GM12878 (cell line): ENCODE results near the gene DOCK1. TPM values are rescaled to one million over a fixed set of nuclear protein-coding genes. Genes with fewer than 3 reads are reported as not detected.

Source experiments
- ATAC-seq: fragments of 200-7000 bp; cut with Tn5 transposase; 3 replicates; pipeline ENCODE4 v1.9.1; 2020; ENCODE audit warnings: mild to moderate bottlenecking, moderate library complexity
- BruUV-seq: library from RNA; stranded (reverse); fragments of 400-500 nt; replicated peaks from 2 replicates; lab custom pipeline; 2021; lab: Mats Ljungman, UMichigan
- CTCF ChIA-PET: fragments of 300-600 bp; sonication (Branson Sonifier 250); formaldehyde crosslinking; extraction: SDS; loops from one replicate; lab custom pipeline; 2021; ENCODE audit warnings: inconsistent platforms; lab: Yijun Ruan, JAX
- POLR2A ChIA-PET: fragments of 350-600 bp; formaldehyde crosslinking; extraction: SDS; loops from one replicate; lab custom pipeline; 2021; ENCODE audit warnings: inconsistent platforms; lab: Charles Lee
- RAD21 ChIA-PET: fragments of 300-600 bp; sonication (Branson Sonifier 250); formaldehyde crosslinking; loops from one replicate; lab custom pipeline; 2023; ENCODE audit warnings: antibody characterized with exemption; ENCODE audit not compliant: unreplicated experiment; lab: Charles Lee
- SMC1A ChIA-PET: fragments of 300-600 bp; sonication (Branson Sonifier 250); formaldehyde crosslinking; loops from one replicate; lab custom pipeline; 2023; ENCODE audit not compliant: unreplicated experiment, uncharacterized antibody; lab: Charles Lee
- DNase-seq: peaks from one replicate; pipeline ENCODE4 v3.0.0-alpha.2; 2011; ENCODE audit warnings: low read depth, low spot score
- FAIRE-seq: peaks from 3 replicates; lab custom pipeline; 2011; peaks lifted over from hg19 to GRCh38; lab: Jason Lieb, UNC
- H2AFZ ChIP-seq: 2 replicates; pipeline ENCODE4 v1.6.0; 2011; ENCODE audit warnings: low read depth, low read length, control low read depth; ENCODE audit not compliant: control insufficient read depth
- H3K27ac ChIP-seq: 2 replicates; pipeline ENCODE4 v1.5.1; 2011; ENCODE audit warnings: control low read depth; ENCODE audit not compliant: control insufficient read depth, insufficient read depth
- H3K27me3 ChIP-seq, 2 experiments: replicated peaks in 1 of 2; 2 replicates each; pipeline versions ENCODE4 v1.6.0 to v1.6.1; 2011; ENCODE audit warnings: low read length in 1 of 2; ENCODE audit not compliant: control insufficient read depth in 2 of 2, insufficient read depth in 2 of 2
- H3K36me3 ChIP-seq, 2 experiments: 2 replicates each; pipeline ENCODE4 v1.5.1; 2011; ENCODE audit warnings: low read length in 1 of 2; ENCODE audit not compliant: control insufficient read depth in 2 of 2, insufficient read depth in 2 of 2
- H3K4me1 ChIP-seq: 2 replicates; pipeline ENCODE4 v1.6.1; 2011; ENCODE audit warnings: mild to moderate bottlenecking, low read length, moderate library complexity, mixed read lengths; ENCODE audit not compliant: control insufficient read depth, insufficient read depth
- H3K4me2 ChIP-seq: 2 replicates; pipeline ENCODE4 v1.6.0; 2011; ENCODE audit warnings: control low read depth; ENCODE audit not compliant: control insufficient read depth, insufficient read depth
- H3K4me3 ChIP-seq: fragments of 200-600 bp; sonication (generic); 2 replicates; pipeline ENCODE4 v1.5.1; 2016
- H3K79me2 ChIP-seq: 2 replicates; pipeline ENCODE4 v1.6.0; 2011; ENCODE audit warnings: low read length; ENCODE audit not compliant: control insufficient read depth, insufficient read depth
- H3K9ac ChIP-seq: 2 replicates; pipeline ENCODE4 v1.8.0; 2011; ENCODE audit warnings: low read length, control low read depth, mixed read lengths; ENCODE audit not compliant: control insufficient read depth, insufficient read depth
- H3K9me3 ChIP-seq: replicated peaks from 3 replicates; pipeline ENCODE4 v1.5.1; 2011; ENCODE audit warnings: mild to moderate bottlenecking, low read length; ENCODE audit not compliant: control insufficient read depth, insufficient read depth
- H4K20me1 ChIP-seq: 2 replicates; pipeline ENCODE4 v1.6.0; 2011; ENCODE audit not compliant: control insufficient read depth, insufficient read depth
- EGR1 ChIP-seq, 2 experiments: IDR thresholded peaks; 1 replicate in 1 of 2; 2 replicates in 1 of 2; pipeline ENCODE4 v1.6.1; 2011 to 2012; ENCODE audit warnings: low read depth in 2 of 2, low read length in 2 of 2, borderline replicate concordance in 1 of 2, mild to moderate bottlenecking in 1 of 2, moderate library complexity in 1 of 2
- ESRRA ChIP-seq: IDR thresholded peaks from 2 replicates; pipeline ENCODE4 v1.6.1; 2012; ENCODE audit warnings: mild to moderate bottlenecking, low read length, improper control_type of control experiment
- KLF5 ChIP-seq: fragments of 450-650 bp; IDR thresholded peaks from 2 replicates; pipeline ENCODE4 v1.6.1; 2014; ENCODE audit warnings: mild to moderate bottlenecking; ENCODE audit not compliant: partially characterized antibody
- MTA3 ChIP-seq: IDR thresholded peaks from 2 replicates; pipeline ENCODE4 v1.6.1; 2012; ENCODE audit warnings: low read length, inconsistent platforms, borderline replicate concordance
- RAD21 ChIP-seq: IDR thresholded peaks from 2 replicates; pipeline ENCODE4 v1.6.1; 2011; ENCODE audit warnings: mild to moderate bottlenecking, low read depth, low read length, moderate library complexity; ENCODE audit not compliant: insufficient read depth
- TCF12 ChIP-seq: IDR thresholded peaks from 2 replicates; pipeline ENCODE4 v1.6.1; 2011; ENCODE audit warnings: low read depth, mild to moderate bottlenecking, low read length
- WRNIP1 ChIP-seq: IDR thresholded peaks from 2 replicates; pipeline ENCODE4 v1.6.1; 2011; ENCODE audit warnings: low read depth, low read length, improper control_type of control experiment, borderline replicate concordance
- whole genome bisulfite sequencing: methylation state at CpG from one replicate; pipeline ENCODE4 v1.1.6; 2016; ENCODE audit warnings: low lambda C conversion rate; ENCODE audit not compliant: insufficient replicate concordance, insufficient coverage; ENCODE audit errors: missing lambda C conversion rate; 5-methylcytosine and 5-hydroxymethylcytosine counted together
- in situ Hi-C: fragments of 300-500 bp; cut with MboI; formaldehyde crosslinking; loops from 9 replicates; pipeline ENCODE4 v1.14.3; 2018; ENCODE audit warnings: mixed read lengths
- intact Hi-C: fragments of 100-400 bp; cut with micrococcal nuclease; formaldehyde crosslinking; loops from one replicate; pipeline ENCODE4 v1.14.2; 2022; ENCODE audit not compliant: unreplicated experiment
- polyA plus RNA-seq, 11 experiments: library from polyadenylated mRNA; depleted of rRNA in 4 of 11; unstranded in 6 of 11; stranded (reverse) in 5 of 11; fragments of >200 nt; fragmentation: Nextera tagmentation in 4 of 11; fragmentation: Illumina TruSeq in 1 of 11; extraction: Ambion mirVana in 4 of 11; extraction: Trizol in 1 of 11; gene quantifications; 1 replicate in 1 of 11; 2 replicates in 10 of 11; pipeline versions ENCODE4 v1.2.1 to v1.2.3, GENCODE V29; 2011 to 2016; ENCODE audit warnings: inconsistent platforms in 2 of 11, missing spikeins in 2 of 11, low read depth in 1 of 11
- total RNA-seq, 4 experiments: library from RNA; depleted of rRNA in 3 of 4; stranded (reverse); fragments of >200 nt in 3 of 4; fragmentation: Illumina TruSeq in 1 of 4; extraction: Trizol in 1 of 4; gene quantifications; 2 replicates each; pipeline versions ENCODE4 v1.2.1 to v1.2.3, GENCODE V29; 2013 to 2021
- TF ChIP-seq, protein P1 (sequence below): IDR thresholded peaks from 2 replicates; pipeline ENCODE4 v1.6.1; 2011; ENCODE audit warnings: mild to moderate bottlenecking, low read depth, low read length, moderate library complexity; ENCODE audit not compliant: insufficient replicate concordance
- TF ChIP-seq, protein P2 (sequence below): fragments of 450-650 bp; IDR thresholded peaks from 2 replicates; pipeline ENCODE4 v1.6.1; 2016; ENCODE audit warnings: mild to moderate bottlenecking
- TF ChIP-seq, protein P3 (sequence below): fragments of 150-350 bp; IDR thresholded peaks from 2 replicates; pipeline ENCODE4 v1.6.1; 2014; ENCODE audit warnings: mild to moderate bottlenecking, low read depth, low read length
- TF ChIP-seq, protein P4 (sequence below): fragments of 450-650 bp; formaldehyde crosslinking; IDR thresholded peaks from 2 replicates; pipeline ENCODE4 v1.5.0; 2022; ENCODE audit warnings: mild to moderate bottlenecking, missing genetic modification characterization

DOCK1 gene
- total and polyA plus RNA-seq, 10 of the 15 experiments (the other 5 are each of a cell fraction or from before 2014, with no cell fraction given), result 0.05 to 0.18 TPM; not detected in 8

DNA sequence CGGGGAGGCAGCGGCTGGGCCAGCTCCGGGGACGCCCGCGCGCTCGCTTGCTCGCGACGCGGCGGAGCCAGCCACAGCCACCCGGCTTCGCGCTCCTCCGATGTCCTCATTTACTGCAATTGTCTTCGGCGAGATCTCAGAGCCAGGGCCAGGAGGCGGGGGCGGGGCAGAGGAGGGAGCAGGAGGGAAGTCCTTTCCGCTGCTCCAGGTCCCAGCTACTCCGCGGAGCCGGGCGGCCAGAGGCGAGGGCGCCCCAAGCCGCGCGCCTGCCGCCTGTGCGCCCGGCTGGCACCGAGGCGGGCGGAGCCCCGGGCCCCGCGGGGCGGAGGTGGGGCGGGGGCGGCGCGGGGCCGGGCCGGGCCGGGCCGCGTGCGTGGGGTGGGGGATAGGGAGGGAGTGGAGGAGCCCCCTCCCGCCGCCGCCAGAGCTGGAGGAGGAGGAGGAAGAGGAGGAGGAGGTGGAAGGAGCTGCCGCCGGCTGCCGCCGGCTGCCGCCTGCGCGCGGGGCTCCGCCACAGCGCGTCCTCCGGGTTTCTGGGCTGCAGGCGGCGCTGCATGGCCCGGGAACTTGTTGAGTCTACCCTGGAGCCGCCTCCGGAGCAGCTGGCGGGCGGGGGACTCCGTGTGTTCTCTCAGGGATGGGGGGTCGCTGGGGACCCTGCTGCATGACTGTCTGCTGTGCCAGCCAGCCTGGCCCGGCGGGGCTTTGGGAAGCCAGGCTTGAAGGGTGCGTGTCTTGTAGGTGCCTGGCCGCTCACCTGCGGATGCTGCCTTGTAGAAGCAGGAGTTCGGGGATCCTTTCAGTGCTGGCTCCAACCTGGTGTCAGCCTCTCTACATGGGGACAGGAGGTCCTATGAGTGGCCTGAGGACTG is 291.3 kb downstream of the DOCK1 start, which contains the start of gene INSYN2A (continued):
- TF ChIP-seq, protein P1, sequence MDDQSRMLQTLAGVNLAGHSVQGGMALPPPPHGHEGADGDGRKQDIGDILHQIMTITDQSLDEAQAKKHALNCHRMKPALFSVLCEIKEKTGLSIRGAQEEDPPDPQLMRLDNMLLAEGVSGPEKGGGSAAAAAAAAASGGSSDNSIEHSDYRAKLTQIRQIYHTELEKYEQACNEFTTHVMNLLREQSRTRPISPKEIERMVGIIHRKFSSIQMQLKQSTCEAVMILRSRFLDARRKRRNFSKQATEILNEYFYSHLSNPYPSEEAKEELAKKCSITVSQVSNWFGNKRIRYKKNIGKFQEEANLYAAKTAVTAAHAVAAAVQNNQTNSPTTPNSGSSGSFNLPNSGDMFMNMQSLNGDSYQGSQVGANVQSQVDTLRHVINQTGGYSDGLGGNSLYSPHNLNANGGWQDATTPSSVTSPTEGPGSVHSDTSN, result no peak

DNA sequence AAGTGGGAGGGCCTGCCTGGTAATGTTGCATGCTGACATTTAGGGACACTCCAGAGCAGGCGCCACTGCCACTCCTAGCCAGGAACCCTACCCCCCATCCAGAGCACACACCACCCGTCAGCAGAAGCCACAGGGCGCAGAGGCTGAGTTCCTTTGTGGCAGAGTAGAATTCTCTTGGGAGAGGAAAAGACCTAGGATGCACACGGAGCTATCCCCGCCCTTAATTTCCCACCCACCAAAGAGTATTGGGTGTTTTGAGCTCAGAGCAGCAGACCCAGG is 291.9 kb downstream of the DOCK1 start:
- Histone ChIP-seq H3K9me3 (no peaks in the 10 kb centered on the region), H4K20me1 (no peaks in the 10 kb centered on the region), H3K4me3 (no peak overlapping the region), H3K36me3 (no peaks in the 10 kb centered on the region), H2AFZ (no peak overlapping the region), H3K9ac (no peak overlapping the region), H3K4me1 (no peaks in the 10 kb centered on the region), H3K27me3 (no peaks in the 10 kb centered on the region), H3K79me2 (no peaks in the 10 kb centered on the region), H3K27ac (no peak overlapping the region), H3K4me2 (no peak overlapping the region)
- ATAC-seq, result no peak
- in situ Hi-C loops, result no loop called here
- ChIA-PET CTCF (no interaction called here), POLR2A (no interaction called here), SMC1A (no interaction called here), RAD21 (no interaction called here)
- WGBS, result 2% methylated on average over 4 of the region's 5 CpGs
- intact Hi-C loops, result no loop called here
- no peak for DNase-seq
- FAIRE-seq, result no peak
- no TSS peak for BruUV-seq
- TF ChIP-seq EGR1 (IDR thresholded peaks at IDR 0.05; ENCODE audit: borderline replicate concordance in 1 of 2, low read depth in 2 of 2, low read length in 2 of 2) (no peak), MTA3 (no peak), KLF5 (no peak), RAD21 (no peak), WRNIP1 (no peak), TCF12 (no peak), ESRRA (no peak)
- TF ChIP-seq, protein P2, sequence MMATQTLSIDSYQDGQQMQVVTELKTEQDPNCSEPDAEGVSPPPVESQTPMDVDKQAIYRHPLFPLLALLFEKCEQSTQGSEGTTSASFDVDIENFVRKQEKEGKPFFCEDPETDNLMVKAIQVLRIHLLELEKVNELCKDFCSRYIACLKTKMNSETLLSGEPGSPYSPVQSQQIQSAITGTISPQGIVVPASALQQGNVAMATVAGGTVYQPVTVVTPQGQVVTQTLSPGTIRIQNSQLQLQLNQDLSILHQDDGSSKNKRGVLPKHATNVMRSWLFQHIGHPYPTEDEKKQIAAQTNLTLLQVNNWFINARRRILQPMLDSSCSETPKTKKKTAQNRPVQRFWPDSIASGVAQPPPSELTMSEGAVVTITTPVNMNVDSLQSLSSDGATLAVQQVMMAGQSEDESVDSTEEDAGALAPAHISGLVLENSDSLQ, result no peak
- TF ChIP-seq, protein P3, sequence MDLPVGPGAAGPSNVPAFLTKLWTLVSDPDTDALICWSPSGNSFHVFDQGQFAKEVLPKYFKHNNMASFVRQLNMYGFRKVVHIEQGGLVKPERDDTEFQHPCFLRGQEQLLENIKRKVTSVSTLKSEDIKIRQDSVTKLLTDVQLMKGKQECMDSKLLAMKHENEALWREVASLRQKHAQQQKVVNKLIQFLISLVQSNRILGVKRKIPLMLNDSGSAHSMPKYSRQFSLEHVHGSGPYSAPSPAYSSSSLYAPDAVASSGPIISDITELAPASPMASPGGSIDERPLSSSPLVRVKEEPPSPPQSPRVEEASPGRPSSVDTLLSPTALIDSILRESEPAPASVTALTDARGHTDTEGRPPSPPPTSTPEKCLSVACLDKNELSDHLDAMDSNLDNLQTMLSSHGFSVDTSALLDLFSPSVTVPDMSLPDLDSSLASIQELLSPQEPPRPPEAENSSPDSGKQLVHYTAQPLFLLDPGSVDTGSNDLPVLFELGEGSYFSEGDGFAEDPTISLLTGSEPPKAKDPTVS, result no peak
- TF ChIP-seq, protein P4, sequence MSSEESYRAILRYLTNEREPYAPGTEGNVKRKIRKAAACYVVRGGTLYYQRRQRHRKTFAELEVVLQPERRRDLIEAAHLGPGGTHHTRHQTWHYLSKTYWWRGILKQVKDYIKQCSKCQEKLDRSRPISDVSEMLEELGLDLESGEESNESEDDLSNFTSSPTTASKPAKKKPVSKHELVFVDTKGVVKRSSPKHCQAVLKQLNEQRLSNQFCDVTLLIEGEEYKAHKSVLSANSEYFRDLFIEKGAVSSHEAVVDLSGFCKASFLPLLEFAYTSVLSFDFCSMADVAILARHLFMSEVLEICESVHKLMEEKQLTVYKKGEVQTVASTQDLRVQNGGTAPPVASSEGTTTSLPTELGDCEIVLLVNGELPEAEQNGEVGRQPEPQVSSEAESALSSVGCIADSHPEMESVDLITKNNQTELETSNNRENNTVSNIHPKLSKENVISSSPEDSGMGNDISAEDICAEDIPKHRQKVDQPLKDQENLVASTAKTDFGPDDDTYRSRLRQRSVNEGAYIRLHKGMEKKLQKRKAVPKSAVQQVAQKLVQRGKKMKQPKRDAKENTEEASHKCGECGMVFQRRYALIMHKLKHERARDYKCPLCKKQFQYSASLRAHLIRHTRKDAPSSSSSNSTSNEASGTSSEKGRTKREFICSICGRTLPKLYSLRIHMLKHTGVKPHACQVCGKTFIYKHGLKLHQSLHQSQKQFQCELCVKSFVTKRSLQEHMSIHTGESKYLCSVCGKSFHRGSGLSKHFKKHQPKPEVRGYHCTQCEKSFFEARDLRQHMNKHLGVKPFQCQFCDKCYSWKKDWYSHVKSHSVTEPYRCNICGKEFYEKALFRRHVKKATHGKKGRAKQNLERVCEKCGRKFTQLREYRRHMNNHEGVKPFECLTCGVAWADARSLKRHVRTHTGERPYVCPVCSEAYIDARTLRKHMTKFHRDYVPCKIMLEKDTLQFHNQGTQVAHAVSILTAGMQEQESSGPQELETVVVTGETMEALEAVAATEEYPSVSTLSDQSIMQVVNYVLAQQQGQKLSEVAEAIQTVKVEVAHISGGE, result no peak
